HG02973 (cell line): ENCODE data around the gene PRKCA.

Experiments used
- ATAC-seq: cut with Tn5 transposase; IDR thresholded peaks from one replicate; pipeline ENCODE4 v1.9.1; 2021; ENCODE audit warnings: moderate library complexity; ENCODE audit not compliant: unreplicated experiment

Gene PRKCA

DNA sequence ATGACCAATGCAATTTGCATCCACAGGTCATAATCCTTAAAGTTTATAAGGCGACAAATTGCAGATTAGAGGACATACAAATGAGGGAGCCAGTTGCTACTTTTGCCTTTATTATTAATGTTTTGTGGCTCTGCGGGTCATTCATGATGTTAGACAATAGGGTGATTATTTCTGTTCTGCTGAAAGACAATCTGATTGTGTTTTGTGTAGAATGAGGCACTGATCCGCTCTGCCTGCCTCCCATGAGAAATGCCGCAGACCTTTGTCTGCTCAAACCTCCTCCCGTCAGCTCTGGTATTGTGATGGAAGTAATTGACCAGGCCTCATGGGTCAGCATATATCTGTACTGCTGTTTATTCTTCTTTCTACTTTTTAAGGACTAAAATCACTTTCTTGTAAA is 224.9 kb downstream of the PRKCA start:
- ATAC-seq, result no peak

DNA sequence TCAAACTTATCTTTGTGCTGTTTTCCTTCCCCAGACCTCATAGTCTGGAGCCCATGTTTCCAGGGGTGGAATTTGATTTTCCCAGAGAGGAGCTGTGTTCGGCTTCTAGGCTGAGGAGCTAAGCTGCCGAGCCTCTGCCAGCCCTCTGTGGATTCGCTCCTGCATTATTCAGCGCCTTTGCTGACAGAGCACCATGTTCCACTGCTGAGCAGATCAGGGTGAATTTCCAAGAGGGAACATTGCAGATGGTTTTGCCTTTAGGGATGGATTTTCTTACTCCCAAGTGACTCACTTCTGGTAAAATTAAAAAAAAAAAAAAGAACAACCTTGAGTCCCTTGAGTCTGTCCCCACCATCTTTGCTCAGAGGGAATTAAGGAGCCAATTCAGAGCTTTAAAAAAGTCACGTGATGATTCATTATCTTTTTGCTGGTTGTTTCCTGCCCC is 229.5 kb downstream of the PRKCA start:
- no peak for ATAC-seq

DNA sequence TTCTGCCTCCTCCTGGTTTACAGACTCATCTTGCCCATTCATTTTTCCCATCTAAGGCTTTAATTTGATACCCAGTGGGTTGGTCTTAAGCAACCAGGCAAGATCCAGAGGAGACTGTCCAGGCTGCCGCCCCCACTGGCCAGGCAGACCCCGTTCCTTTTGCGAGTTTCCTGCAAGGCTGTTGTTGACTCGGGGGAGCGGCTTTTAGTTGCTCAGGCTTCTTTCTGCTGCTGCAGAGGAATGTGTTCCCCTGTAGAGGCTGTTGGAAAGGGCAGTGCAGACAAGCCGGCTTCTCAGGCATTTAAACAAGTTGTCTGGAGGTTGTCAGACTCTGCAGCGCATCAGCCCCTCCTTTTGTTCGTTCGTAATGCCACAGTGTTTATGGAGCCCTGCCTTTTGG is 231.2 kb downstream of the PRKCA start:
- ATAC-seq, result no peak

DNA sequence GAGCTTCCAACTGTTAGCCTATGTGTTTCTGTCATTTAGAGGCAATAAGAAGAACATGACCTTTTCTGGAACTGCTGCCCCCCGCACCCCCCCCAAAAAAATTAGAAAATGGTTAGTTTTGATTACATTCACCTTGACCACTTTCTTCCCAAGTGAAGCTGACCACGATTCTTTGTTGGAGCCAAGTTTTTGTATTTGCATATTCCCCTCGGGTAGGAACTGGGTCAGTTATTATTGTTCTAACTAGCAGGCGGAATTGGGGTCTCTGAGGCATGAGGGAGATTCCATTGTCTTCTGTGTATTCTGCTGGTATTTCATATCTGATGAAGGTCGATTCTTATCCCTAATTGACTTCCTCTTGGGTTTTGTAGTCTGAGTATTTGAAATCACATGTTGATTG is 231.6 kb downstream of the PRKCA start:
- ATAC-seq, result no peak

DNA sequence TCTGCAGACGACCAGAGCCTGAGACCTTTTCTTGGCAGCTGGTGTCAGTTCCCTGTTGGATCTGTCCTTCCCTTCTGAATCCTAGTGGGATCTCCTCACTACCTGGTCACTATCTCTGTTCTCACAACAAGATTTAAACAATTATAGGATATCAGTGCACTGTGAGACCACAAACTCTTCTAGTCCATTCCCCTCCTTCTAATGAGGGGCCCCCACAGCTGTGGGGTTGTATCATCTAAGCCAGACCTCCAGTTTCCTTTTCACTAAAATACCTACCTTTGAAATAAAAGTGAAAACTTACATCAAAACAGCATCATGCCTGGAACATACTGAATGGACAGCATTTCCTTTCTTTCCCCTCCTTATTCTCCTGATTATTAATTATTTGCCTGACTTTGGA is 233.2 kb downstream of the PRKCA start:
- no peak for ATAC-seq

DNA sequence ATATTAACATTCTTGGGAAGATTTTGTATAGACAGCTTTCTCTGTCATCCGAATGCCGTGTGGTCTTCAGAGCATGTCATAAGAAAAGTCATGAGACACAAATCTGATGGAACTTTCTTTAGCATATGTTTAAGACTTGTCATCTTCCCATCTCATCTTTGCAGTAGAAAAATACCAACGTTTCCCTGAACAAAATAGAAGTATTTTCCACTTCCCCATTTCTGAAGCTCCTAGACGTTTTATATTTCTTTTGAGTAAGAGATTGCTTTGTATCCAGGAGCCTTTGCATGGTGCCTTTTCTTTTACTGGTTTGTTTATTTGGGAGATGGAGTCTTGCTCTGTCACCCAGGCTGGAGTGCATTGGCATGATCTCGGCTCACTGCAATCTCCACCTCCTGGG is 235.1 kb downstream of the PRKCA start:
- ATAC-seq, result no peak

DNA sequence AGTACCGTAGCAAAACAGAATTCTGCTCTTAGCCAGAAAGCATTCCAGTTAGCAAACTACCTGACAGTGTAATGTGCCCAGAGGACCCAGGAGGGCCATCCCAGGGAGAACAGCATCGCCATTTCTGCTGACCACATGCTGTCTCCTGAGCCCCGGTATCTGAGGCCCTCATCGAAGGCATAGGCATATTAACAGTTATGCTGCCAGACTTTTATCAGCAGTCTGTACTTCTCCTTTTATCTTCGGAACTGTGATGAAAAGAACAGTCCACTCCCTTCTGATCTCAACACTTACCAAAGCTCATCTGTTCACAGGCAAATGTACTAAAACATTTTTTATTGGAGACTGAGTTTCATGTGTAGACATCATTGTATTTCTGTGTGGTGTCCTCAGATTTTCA is 236.4 kb downstream of the PRKCA start:
- no peak for ATAC-seq

DNA sequence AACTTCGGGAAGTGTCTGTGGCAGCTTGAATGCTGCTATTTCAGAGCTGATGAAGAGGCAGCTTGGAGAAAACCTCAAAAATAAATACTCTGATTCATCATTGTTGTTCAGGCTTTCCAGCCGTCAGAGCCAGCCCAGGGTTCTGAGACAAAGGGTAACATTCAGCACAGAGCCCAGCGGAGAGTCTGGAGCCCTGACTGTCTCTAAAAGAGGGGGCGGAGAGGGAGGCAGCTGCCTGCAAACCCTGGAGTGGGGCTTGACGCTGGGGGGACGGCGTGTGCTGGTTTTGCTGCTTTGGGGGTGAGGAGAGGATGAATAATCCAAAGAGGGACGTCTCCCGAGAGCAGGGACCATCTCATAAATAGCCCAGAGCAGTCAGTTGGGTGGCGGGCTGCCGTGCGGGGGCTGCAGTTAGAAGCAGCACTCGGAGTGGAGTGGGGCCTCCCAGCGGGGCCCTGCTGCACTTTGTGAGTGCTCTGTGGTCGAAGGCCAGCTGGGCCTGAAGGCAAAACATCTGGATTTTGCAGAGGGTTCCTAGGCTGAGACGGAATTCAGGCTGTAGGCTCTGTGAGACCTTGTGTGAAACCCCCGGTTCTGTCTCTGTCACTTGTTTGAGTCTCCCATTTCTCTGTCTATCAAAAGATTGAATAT is 237.8 kb downstream of the PRKCA start:
- ATAC-seq, result no peak

DNA sequence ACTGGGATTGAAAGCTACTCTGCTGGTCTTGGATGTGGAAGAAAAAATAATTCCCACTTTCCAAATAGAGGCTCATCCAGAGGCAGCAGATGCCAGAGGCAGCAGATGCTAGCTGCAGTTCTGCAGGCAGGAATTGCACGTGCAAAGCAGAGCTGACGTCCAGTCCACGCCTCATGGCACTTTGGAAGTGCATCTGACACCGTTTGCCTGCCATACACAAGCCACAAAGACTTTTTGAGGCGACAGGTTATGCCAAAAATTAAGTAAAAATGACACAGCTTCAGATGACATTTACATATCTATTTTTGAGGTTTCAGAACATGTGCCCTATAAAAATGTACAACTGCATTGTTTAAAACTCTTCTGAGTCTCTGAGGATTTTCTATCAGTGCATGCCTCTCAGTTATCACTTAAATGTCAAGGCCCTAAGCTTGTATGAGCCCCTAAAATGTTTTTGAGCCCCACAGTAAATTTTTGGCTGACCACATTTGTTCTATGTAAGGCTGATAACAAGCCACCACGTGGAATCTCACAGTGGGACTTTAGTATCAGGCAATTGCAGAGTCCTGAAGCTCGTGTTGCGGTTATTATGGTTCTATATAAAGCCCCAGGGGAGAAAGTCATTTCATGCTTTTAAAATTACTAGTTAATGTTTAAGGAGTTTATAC is 239.2 kb downstream of the PRKCA start:
- peak; percentile 80 for ATAC-seq

DNA sequence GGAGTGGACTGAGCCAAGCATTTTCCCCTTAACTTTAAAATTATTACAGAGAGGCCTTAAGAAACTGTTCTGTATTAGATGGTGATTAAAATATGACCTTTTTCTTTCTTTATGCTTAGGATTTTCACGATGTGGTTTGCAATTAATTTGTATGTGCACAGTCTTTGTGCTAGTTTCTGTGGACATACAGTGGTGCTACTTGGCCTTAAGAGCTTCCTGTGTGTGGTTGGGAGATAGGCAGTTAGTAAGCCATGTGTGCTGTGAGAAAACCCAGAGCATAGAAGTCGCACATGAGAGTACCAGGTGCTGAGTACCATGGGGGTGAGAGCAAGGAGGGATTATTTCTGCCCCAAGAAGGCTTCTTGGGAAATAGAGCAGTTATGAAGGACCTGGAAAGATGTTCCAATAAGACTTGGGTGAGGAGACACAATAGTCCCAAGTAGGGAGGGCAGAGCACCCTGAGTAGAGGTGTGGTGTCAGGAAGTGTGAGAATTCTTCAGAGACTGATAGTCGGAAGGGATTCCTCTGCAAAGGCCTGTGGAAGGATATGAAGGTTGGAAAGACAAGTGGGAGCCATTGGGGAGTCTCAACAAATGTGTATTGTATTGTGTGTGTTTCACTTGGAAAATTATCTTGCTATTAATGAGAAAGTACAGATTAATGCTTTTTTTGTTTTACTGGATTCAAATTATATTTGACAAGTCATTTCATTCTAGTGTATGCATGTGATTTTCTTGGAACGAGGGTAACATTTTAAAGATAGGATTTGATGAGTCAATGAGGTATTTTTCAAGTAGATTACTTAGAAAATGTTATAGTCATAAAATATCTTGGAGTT is 239.9 kb downstream of the PRKCA start:
- ATAC-seq, result peak; percentile 95

DNA sequence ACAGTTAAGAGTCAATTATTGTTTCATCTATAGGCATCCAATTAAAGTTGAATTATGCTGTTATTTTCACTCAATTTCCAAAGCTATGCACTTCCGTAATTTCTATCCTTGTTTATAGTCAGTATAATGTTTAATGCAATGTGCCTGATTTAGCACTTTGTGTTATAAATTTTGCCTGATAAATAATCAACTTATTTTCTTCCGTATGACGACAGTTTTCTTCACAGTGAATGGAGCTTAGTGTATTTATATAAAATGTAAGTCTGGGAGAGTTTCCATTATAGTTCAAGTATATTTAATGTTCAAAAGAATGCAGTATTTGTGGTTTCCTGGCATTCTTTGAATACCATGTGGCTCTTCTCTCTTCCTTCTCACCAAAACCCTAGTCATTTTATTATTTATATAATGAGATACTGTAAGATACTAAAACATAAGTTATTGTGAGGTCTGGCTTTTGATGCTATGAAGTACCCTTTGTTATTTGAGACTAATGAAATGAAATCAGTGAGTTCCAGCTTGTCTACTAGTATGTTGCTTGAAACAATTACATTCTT is 240.6 kb downstream of the PRKCA start:
- ATAC-seq, result no peak

DNA sequence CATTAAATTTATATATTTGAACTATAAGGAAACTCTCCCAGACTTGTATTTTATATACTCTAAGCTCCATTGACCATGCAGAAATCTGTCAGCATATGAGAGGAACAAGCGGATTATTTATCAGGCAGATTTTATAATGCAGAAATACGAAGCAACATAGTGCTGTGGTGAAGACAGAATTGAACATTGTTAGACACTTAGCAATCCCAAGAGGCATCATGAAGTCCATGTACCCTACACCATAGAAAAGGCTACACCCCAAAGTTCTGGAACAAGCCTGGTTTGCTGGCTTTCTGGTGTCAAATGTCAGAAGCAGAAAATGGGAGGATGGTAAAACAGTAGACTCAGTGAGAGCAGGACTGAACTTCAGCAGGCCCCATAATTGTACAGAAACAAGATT is 241.1 kb downstream of the PRKCA start:
- no peak for ATAC-seq

DNA sequence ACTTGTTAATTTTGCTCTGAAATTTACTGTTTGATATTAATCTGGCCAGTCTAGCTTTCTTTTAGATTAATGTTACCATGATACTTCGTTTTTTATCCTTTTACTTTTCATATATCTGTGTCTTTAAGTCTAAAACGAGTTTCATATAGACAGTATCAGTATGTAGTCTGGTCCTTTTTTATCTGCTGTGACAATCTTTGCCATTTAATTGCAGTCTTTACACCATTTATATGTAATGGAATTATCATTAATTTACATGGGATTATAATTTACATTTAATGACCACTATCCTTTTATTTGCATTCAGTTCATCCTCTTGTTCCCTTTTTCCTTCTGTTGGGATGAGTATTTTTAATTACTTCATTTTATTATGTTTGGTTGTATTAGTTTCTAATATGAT is 243.5 kb downstream of the PRKCA start:
- no peak for ATAC-seq

DNA sequence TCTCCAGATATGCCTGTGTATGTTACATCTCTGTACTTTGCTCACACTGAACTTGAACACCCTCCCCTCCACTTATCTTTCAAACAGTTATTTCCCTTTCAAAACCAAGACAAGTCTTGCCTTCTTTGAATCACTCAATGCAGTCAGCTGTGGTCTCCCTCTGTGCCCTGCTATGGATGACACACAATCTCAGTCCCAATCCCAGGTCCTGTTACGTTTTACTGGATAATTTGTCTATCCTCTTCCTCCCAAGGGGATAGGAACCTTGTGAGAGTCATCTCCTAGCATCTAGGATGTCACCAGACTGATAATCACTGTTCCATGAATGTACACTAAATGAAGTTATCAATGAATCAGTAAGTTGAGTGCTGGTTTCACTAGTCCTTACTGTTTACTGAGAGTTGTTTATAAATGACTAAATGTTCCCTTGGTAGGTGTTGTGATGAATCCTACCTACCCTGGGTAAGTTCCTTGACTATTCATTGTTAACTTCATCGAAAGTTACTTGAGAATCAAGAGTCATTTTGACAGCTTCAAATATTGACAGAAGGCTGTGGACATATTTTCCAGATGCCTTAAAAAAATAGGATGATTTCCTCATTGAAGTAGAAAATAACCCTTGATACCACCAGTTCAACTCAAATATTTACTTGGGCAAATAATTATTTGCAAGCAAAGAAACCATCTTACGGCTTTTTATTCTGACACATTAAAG is 244.9 kb downstream of the PRKCA start:
- ATAC-seq, result no peak

DNA sequence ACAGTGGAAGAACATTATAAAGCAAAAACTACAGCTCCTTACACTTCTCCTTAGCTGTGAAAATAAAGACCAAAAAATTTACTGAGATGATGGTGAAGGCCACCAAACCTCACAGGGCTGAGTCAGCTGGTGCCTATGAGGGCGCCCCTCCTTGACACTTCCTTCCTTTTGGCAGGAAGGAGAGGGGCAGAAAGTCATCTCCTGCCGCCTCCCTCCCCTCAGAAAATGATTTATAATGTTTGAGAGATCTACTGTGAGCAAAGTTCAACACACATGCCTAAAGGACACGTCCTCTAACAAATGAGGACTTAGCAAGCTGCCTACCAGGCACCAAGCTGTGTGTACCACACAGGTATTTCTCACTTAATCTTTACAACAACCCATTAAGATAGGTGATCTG is 245.7 kb downstream of the PRKCA start:
- ATAC-seq, result no peak

DNA sequence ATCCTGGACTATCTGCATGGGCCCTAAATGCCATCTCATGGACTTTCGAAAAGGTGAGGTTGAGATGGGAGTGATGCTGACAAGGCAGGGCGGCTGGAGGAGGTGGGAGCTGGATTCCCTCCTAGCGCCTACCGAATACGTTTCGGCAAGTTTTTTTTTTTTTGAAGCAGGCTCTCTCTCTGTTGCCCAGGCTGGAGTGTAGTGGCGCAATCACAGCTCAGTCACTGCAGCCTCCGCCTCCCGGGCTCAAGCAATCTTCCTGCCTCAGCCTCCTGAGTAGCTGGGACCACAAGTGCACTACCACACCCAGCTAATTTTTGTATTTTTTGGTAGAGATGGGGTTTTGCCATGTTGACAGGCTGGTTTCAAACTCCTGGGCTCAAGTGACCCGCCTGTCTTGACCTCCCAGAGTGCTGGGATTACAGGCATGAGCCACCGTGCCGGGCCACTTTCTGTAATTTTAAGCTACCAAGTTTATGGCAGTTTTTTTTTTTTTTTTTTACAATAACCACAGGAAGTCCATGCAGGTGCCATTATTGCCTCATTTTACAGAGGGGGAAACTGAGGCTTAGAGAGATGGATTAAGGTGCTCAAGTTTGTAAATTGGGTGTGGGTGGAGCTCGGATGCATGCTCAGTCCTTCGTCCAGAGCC is 246.4 kb downstream of the PRKCA start:
- ATAC-seq, result no peak

DNA sequence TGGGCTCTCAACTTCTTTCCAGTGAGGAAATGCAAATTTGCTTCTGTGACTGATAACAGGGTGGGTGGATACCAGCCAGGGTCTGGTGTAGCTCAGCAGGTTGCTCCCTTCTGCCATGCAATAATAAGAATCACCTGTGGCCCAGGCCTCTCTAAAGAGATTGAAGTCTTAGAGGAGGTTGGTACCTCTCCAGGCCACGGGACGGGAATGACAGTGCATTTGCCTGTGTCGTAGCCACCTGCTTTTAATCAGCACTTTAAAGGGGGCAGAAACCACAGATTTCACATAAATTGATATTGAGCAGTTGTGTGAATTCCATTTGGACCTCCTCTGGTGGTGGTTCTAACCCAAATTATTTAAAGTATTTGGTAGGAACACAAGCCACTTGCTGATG is 246.9 kb downstream of the PRKCA start:
- ATAC-seq, result no peak

DNA sequence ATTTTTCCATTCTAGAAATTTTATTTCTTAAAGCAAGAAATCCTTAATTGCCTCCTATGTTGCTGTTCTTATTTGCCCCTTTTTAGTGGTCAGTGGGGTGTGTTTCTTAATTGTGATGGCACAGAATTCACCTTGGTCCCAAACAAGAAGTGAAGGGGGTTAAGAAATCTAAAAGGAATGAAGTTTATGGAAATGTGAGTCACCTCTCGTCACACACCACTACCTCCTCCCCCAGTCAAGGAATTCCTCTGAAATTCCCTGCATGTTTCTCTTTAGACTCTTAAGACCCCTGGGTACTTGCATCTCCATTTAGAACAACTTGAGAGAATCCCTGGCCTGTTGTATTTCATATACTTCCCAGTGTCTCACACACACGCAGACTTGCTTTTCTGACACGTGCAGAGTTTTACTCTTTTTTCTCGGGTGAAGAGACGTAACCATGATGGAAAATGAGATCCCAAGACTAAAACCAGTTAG is 247.4 kb downstream of the PRKCA start:
- no peak for ATAC-seq

DNA sequence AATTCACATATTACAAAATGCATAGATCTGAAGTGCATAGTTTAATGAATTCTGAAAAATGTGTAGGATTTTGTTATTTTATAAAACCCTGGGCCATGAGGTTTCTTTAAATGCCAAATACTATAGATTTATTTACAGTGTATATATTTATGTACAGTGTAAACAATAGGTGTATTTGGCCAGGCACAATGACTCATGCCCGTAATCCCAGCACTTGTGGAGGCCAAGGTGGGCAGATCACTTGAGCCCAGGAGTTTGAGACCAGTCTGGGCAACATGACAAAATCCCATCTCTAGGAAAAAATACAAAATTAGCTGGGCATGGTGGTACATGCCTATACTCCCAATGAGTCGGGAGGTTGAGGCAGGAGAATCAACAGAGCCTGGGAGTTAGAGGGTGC is 249.4 kb downstream of the PRKCA start:
- no peak for ATAC-seq

DNA sequence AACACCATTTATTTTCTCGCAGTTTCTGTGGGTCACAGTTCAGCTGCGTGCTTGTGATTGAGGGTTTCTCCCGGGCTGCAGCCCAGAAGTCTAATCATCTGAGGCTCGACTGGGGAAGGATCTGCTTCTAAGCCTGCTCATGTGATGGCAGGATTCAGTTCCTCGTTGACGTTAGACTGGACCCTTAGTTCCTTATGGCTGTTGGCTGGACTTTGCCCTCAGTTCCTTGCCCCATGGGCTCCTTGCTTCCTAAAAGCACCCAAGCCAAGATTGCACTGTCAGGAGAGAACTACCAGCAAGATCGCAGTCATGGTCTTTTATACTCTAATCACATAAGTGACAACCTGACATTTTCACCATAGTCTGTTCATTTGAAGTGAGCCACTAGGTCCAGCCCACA is 250.0 kb downstream of the PRKCA start:
- ATAC-seq, result no peak
